ENCODE measurements around the gene SERBP1. TPM values are rescaled to one million over a fixed set of nuclear protein-coding genes. Genes with fewer than 3 reads are reported as not detected.

Gene SERBP1
- total RNA-seq, 1 experiment from 2014 or later = 447 TPM

GRCh38 chr1:67468066-67468718, 38.0 kb upstream of the SERBP1 start:
- no TSS peak for BruUV-seq (replicated peaks)
- H3K4me3 ChIP-seq (ENCODE audit: low read depth, low read length, poor library complexity, severe bottlenecking) = no peak overlapping the region
- CTCF ChIA-PET = no interaction called here
- no peak for TF ChIP-seq CTCF (conservative IDR thresholded peaks at IDR 0.05; ENCODE audit: low read depth, low read length)
- TF ChIP-seq EZH2 (IDR thresholded peaks at IDR 0.05; ENCODE audit: borderline replicate concordance, low read depth, low read length, poor library complexity, severe bottlenecking) = no peak
- H3K9me3 ChIP-seq (ENCODE audit: low read depth, low read length, poor library complexity, severe bottlenecking) = no peaks in the 10 kb centered on the region
- POLR2A ChIA-PET (ENCODE audit: low non-redundant PET) = no interaction called here
- no peaks in the 10 kb centered on the region for H3K27me3 ChIP-seq (replicated peaks; ENCODE audit: insufficient read depth, low read depth, low read length, poor library complexity)
- no peaks in the 10 kb centered on the region for H3K36me3 ChIP-seq (ENCODE audit: insufficient read depth, low read length, poor library complexity, severe bottlenecking)
- intact Hi-C loops (cut with micrococcal nuclease; ENCODE audit: unreplicated experiment) = no loop called here
- H3K27ac ChIP-seq (ENCODE audit: low read depth, low read length, poor library complexity, severe bottlenecking) = no peak overlapping the region
- DNase-seq (ENCODE audit: low spot score) = no peak
- no peaks in the 10 kb centered on the region for H3K4me1 ChIP-seq (ENCODE audit: insufficient read depth, low read length, poor library complexity, severe bottlenecking)

DNA sequence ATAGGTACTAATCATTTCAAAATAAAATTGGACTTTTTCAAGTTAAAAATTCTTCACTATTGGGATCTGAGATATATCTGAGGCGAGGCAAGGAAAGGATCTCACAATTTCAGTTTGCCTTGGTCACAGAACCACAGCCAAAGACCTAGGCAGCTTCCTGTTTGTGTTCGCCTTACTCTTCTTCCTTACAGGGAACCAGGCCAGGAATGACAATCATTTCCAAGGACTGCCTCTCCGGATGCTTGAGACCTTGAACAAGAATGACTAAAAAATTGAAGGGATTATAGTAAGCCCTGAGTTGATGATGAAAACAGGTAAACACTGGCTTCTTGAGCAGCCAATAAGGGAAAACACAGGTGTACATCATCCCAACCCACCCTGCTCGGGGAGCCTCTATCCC, 35.2 kb upstream of the SERBP1 start:
- POLR2A ChIA-PET (ENCODE audit: low non-redundant PET) = no interaction called here
- no peaks in the 10 kb centered on the region for H3K27me3 ChIP-seq (replicated peaks; ENCODE audit: insufficient read depth, low read depth, low read length, poor library complexity)
- DNase-seq (ENCODE audit: low spot score) = no peak
- no TSS peak for BruUV-seq (replicated peaks)
- H3K4me3 ChIP-seq (ENCODE audit: low read depth, low read length, poor library complexity, severe bottlenecking) = no peak overlapping the region
- CTCF ChIA-PET = no interaction called here
- no peaks in the 10 kb centered on the region for H3K4me1 ChIP-seq (ENCODE audit: insufficient read depth, low read length, poor library complexity, severe bottlenecking)
- TF ChIP-seq CTCF (conservative IDR thresholded peaks at IDR 0.05; ENCODE audit: low read depth, low read length) = no peak
- TF ChIP-seq EZH2 (IDR thresholded peaks at IDR 0.05; ENCODE audit: borderline replicate concordance, low read depth, low read length, poor library complexity, severe bottlenecking) = no peak
- intact Hi-C loops (cut with micrococcal nuclease; ENCODE audit: unreplicated experiment) = no loop called here
- H3K36me3 ChIP-seq (ENCODE audit: insufficient read depth, low read length, poor library complexity, severe bottlenecking) = no peaks in the 10 kb centered on the region
- H3K9me3 ChIP-seq (ENCODE audit: low read depth, low read length, poor library complexity, severe bottlenecking) = no peaks in the 10 kb centered on the region
- H3K27ac ChIP-seq (ENCODE audit: low read depth, low read length, poor library complexity, severe bottlenecking) = no peak overlapping the region

DNA sequence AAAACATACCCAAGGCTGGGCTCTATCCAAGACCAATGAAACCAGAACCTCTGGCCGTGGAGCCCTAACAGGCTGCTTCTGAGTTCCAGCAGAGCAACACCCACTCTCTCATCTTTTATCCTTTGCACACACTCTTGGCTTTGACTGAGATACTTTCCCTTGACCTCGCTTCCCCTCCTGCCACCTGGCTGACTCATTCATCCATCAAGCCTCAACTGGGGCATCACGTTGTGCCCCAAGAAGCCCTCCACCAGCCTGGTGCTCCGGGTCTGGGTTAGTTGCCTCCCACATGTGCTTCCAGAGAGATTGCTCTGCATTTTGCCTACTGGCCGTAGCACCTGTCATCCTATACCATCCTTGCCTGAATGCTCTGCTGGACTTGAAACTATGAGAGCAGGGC, 34.5 kb upstream of the SERBP1 start:
- no peak overlapping the region for H3K4me3 ChIP-seq (ENCODE audit: low read depth, low read length, poor library complexity, severe bottlenecking)
- H3K36me3 ChIP-seq (ENCODE audit: insufficient read depth, low read length, poor library complexity, severe bottlenecking) = no peaks in the 10 kb centered on the region
- H3K27ac ChIP-seq (ENCODE audit: low read depth, low read length, poor library complexity, severe bottlenecking) = no peak overlapping the region
- H3K4me1 ChIP-seq (ENCODE audit: insufficient read depth, low read length, poor library complexity, severe bottlenecking) = no peaks in the 10 kb centered on the region
- H3K27me3 ChIP-seq (replicated peaks; ENCODE audit: insufficient read depth, low read depth, low read length, poor library complexity) = no peaks in the 10 kb centered on the region
- H3K9me3 ChIP-seq (ENCODE audit: low read depth, low read length, poor library complexity, severe bottlenecking) = no peaks in the 10 kb centered on the region
- POLR2A ChIA-PET (ENCODE audit: low non-redundant PET) = no interaction called here
- CTCF ChIA-PET = no interaction called here
- TF ChIP-seq CTCF (conservative IDR thresholded peaks at IDR 0.05; ENCODE audit: low read depth, low read length) (no peak), EZH2 (IDR thresholded peaks at IDR 0.05; ENCODE audit: borderline replicate concordance, low read depth, low read length, poor library complexity, severe bottlenecking) (no peak)
- no TSS peak for BruUV-seq (replicated peaks)
- intact Hi-C loops (cut with micrococcal nuclease; ENCODE audit: unreplicated experiment) = no loop called here
- no peak for DNase-seq (ENCODE audit: low spot score)

Data from A673 (cell line).